Epidermal melanocyte (primary cell): Measurements from ENCODE around the gene ARL4A.
"Not testable (repeated sequence)": the region's sequence is repeated elsewhere in the genome, so short reads cannot be mapped to it uniquely, and the experiment has no call there.

Experiments
- DNase-seq: peaks from one replicate; pipeline ENCODE4 v3.0.0; 2011; ENCODE audit warnings: low spot score; ENCODE audit not compliant: insufficient read length

ARL4A gene

GRCh38 chr7:12670000-12670729 lies 17.3 kb upstream of the ARL4A start:
- DNase-seq = no peak

GRCh38 chr7:12670743-12671520 lies 16.5 kb upstream of the ARL4A start:
- DNase-seq = no peak

GRCh38 chr7:12673436-12673835 lies 14.0 kb upstream of the ARL4A start:
- not testable (repeated sequence) for DNase-seq

- DNase-seq = no peak
These were observed 13.4 kb upstream of the ARL4A start for GRCh38 chr7:12674053-12674452.

GRCh38 chr7:12674861-12675260 lies 12.6 kb upstream of the ARL4A start:
- DNase-seq = no peak

- peak; percentile 77 for DNase-seq
These were observed 3.5 kb upstream of the ARL4A start for GRCh38 chr7:12683678-12684585.

- DNase-seq = no peak
These were observed 2.7 kb upstream of the ARL4A start for GRCh38 chr7:12684733-12685132.

- no peak for DNase-seq
These were observed 1.9 kb upstream of the ARL4A start for GRCh38 chr7:12685550-12685949.

- DNase-seq = peak; percentile 63
These were observed 1.1 kb upstream of the ARL4A start for GRCh38 chr7:12686234-12686890.

- DNase-seq = no peak
These were observed 312 bp downstream of the ARL4A start for GRCh38 chr7:12687718-12688171.

GRCh38 chr7:12688485-12689170 lies 1.2 kb downstream of the ARL4A start:
- DNase-seq = not testable (repeated sequence)

GRCh38 chr7:12689451-12689850 lies 2.0 kb downstream of the ARL4A start:
- no peak for DNase-seq

- no peak for DNase-seq
These were observed 2.8 kb downstream of the ARL4A start for GRCh38 chr7:12690041-12690878.

GRCh38 chr7:12691388-12691787 lies 4.0 kb downstream of the ARL4A start:
- not testable (repeated sequence) for DNase-seq

- DNase-seq = no peak
These were observed 4.6 kb downstream of the ARL4A start for GRCh38 chr7:12692035-12692434.

- DNase-seq = no peak
These were observed 5.2 kb downstream of the ARL4A start for GRCh38 chr7:12692479-12693259.

GRCh38 chr7:12694817-12695216 lies 7.4 kb downstream of the ARL4A start:
- DNase-seq = no peak

- no peak for DNase-seq
These were observed 8.5 kb downstream of the ARL4A start for GRCh38 chr7:12695965-12696364.

- DNase-seq = no peak
These were observed 11.9 kb downstream of the ARL4A start for GRCh38 chr7:12699299-12699698.
